HG03520 (cell line): ENCODE measurements around the gene TAGLN2.

Experiments
- ATAC-seq: cut with Tn5 transposase; IDR thresholded peaks from one replicate; pipeline ENCODE4 v1.9.1; 2021; ENCODE audit warnings: mild to moderate bottlenecking, moderate library complexity; ENCODE audit not compliant: unreplicated experiment

The TAGLN2 gene

GRCh38 chr1:159949981-159950381, 24.7 kb upstream of the TAGLN2 start:
- ATAC-seq = no peak

GRCh38 chr1:159949123-159949522, 23.8 kb upstream of the TAGLN2 start:
- no peak for ATAC-seq

DNA sequence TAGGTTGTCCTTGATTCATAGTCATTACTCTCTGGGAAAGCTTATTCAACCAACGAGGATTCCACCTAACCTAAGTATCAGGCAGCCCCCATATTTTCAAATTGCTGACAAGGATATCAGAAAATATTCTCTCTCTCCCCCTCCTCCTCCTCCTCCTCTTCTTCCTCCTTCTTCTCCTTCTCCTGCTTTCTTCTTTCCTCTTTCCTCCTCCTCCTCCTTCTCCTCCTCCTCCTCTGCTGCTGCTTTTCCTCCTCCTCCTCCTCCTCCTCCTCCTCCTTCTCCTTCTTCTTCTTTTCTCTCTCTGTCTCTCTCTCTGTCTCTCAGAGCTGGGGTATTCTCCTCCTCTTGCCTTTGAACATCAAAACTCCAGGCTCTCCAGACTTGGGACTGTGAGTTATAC, 22.6 kb upstream of the TAGLN2 start:
- ATAC-seq = no peak

- no peak for ATAC-seq
Observed at GRCh38 chr1:159946242-159947187, 21.2 kb upstream of the TAGLN2 start.

DNA sequence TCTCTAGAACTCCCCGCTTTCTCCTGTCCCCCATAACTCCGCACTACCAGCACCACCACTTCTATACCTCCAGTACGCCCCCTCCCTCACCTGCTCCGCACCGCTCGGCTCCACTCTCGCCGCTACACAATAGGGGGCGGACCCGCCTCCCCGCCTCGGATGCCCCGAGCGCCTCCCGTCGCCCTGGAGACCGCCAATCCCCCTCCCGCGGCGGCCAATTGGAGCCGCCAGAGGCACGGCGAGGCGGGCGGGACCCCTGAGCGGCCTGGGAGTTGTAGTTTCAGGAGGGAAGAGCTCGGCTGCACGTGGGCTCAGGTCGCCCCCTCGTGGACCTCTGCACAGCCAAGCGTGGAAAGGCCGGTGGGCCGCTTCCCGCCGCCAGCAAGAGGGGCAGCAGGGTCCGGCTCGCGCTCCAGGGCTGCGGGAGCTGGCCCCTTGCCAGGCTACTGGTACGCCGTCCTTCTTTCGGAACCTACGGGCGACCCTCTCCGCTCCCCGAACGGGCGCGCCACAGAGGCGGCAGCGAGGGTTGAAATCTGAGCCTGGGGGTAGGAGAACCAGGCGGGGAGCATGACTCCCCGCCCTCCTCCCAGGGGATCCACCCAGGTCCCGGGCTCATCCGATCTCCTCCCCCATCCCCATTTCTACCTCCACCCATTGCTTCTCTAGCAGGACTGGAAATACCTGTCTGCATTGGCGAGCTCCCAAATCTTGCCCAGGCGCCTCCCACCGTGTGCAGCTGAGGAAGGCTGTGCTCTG, 20.4 kb upstream of the TAGLN2 start, which contains the start of gene IGSF9:
TSS of gene IGSF9 (minus strand) at position 131 of the 759 bp plus-strand sequence. CDS start 2,159 bp downstream, outside the sequence.
- ATAC-seq = no peak

GRCh38 chr1:159944623-159945455, 19.5 kb upstream of the TAGLN2 start:
- no peak for ATAC-seq

GRCh38 chr1:159943908-159944622, 18.8 kb upstream of the TAGLN2 start:
- no peak for ATAC-seq

DNA sequence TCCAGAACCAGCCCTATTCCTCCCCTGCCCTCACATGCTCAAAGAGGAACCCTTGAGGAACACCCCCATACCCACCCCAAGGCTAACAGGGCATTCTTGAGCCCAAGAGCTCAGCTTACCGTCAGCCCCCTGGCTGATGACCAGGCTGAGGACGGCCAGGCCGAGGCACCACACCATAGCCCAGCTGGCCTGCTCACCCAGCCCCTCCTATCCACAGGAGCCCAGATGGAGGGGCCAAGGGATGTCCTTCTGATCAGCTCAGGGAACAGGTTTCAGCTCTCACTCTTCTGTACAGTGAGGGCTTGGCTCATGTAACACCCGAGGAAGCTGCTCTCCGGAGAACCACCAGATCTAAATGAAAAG, 18.0 kb upstream of the TAGLN2 start:
- no peak for ATAC-seq

DNA sequence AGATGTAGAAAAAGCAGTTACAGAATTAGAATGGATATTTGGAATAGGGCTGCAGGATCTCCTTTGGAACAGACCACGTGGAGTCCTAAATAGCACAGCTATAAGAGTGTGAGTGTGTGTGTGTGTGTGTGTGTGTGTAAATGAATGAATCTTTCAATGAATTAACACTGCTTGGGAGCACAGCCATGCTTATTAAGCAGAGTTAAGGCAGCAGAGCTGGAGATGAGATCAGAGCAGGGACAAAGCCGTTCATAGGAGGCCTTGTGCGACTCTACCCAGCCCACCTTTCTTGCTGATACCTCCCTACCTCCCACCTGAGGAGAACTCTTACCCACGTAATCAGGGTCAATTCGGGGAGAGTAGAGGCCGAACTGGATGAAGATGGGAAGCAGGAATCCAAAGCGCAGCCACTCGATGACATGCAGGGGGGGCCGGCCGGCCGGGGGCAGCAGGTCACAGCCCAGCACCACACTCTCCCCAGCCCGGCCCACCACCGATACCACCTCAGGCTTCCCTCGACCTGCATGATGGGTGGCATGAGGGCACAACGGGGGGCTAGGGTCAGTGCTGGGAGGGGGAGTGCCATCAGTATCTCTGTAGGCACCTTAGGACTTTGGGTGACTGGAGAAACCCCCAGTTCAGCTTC, 17.4 kb upstream of the TAGLN2 start:
- no peak for ATAC-seq

DNA sequence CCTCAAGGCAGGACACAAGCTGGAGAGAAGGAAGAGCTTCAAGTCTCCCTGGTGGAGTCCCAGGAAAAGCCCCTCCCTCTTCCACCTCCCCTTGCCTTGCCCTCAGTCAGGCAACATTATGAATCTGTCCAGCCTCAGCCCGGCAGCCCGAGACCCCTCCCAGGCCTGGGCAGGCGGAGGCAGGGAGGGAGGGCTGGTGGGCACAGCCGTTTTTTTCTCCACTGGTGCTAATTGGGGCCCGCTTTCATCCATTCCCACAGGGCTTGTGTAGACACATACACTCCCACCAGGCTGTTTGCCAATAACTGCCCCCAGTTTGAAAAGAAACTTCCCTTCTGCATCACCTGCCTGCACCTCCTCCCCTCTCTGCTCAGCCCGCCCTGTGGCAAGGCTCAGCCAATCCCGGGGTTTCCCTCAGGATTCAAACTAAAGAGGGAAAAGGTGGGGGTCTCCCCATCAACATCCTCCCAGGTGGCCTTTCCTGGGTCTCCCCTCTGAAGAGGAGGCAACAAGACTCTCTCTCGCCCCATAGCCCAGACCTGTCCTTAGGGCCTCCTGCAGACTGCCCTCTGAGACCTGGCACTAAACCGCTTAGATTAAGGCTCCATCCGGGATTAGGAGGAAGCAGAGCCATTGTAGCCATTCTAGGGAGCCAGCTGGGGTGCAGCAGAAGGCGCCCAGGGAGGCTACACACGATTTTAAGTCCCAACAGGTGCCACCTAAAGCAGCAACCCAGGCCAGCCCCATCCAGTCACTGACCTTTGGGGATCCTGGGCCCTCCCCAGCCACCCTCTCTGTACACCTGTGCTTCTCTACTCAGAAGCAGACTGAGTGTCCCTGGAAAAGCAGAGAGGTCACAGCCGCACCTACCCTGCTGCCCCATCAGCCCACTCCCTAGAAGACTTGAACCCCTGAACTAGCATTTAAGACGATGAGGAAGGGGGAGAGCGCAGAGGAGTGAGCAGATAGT, 16.6 kb upstream of the TAGLN2 start:
- no peak for ATAC-seq

DNA sequence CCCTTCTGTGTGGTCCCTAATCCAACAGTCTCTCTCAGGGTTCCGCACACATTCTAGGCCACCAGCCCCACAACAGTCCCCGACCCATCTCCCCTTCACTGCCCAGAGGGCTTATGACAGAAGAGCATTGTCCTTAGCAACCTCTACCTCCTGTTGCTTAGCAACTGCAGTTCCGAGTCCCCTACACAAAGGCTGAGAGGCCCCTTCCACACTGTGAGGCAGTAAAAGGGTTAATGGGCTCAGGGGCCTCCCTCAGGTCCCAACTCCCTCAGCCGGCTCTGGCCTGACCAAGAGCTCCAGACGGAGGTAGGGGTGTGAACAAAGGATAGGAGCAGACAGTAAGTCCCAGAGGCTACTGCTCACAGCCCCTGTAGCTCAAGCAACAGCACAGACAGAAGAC, 15.8 kb upstream of the TAGLN2 start:
- ATAC-seq = no peak

DNA sequence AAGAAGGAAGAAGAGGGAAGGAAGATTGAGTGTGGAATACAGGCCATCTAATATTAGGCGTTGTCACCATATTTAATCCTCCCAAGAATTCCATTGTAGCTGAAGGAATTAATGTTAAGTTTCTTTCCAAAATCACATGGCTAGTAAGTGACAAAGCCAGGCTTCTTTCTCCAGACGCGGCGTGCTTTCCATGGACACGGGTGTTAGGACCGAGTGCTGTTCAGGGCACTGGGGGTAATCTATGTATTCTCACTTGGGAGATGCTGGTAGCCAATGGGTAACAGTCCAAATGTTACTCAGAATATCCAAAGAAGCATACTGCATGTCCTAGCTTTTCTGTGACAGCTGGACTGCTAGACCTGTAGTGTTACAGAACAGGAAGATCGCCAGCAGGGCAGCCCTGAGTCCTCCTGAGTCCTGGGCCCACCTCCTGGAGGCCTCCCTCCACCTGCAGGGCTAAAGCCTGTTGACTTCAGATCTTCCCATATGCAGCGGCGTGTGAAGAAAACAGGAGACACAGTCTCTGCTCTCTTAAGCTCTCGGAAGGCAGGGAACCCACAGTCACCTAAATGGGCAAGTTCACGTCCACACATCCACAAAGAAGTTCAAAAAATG, 14.8 kb upstream of the TAGLN2 start:
- no peak for ATAC-seq

GRCh38 chr1:159939678-159940002, 14.3 kb upstream of the TAGLN2 start:
- ATAC-seq = no peak

DNA sequence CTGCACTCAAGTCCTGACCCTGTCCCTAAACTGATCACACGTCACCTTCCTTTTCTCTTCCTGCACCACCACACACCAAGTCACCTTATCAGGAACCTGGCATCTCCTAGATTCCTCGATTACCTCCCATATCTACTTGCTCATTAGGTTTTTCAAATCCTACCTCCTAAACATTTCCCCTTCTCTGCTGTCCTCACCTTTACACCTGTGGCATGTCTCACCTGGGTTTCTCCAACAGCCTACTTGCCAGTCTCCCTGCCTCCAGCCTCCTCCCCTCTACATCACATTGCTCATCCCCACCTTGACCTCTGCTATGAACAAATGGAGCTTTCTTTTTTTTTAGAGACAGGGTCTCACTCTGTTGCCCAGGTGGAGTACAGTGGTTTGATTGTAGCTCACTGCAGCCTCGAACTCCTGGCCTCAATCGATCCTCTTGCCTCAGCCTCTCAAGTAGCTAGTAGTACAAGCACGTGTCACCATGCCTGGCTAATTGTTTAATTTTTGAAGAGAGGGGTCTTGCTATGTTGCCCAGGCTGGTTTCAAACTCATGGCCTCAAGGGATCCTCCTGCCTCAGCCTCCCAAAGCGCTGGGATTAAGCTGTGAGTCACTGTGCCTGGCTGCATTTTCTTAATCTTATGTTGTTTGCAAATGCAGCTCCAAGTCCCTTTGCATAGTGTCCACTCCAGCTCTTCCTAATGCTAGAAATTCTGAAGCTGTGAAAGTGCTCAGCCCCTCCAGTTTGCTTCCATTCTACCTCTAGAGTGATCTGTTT, 13.8 kb upstream of the TAGLN2 start:
- no peak for ATAC-seq

DNA sequence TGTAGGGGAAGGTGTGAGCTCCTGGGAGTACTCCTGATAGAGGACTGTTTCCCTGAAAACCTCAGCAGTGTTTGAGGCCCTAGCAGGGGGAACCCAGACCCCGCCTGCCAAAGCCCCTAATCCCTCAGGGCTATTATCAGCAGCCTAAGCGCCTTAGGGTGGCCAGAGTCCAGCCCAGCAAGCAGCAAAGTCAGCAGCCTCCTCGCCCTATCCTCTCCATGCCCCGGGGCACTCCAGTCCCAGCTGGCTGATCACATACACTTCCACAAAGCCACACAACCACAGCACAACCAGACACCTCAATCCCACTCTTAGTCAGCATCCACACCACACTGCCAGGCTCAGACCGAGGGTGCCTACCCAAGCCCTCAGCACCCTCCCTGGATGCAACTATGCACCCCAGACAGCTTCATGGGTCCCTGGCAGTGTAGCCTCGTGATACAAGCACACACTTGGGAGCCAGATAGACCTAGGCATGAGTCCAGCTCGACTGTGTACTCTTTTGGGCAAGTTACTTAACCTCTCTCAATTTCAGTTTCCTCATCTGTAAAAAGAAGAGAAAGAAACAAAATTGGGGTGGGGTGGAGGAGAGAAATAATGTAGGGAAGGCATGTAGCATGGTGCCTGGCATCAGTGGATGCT, 13.0 kb upstream of the TAGLN2 start:
- ATAC-seq = no peak

- no peak for ATAC-seq
Observed at GRCh38 chr1:159937054-159937750, 11.9 kb upstream of the TAGLN2 start.
